Endothelial cell of umbilical vein (primary cell): ENCODE data around the gene VPS45. TPM values are rescaled to one million over a fixed set of nuclear protein-coding genes. Genes with fewer than 3 reads are reported as not detected.

Experiments
- BruUV-seq: library from RNA; stranded (reverse); fragments of 400-500 nt; replicated peaks from 2 replicates; lab custom pipeline; 2021; lab: Mats Ljungman, UMichigan
- CTCF ChIA-PET: fragments of 300-600, 350-600 bp; sonication (Branson Sonifier 250); formaldehyde crosslinking; loops from one replicate; lab custom pipeline; 2021; ENCODE audit warnings: antibody characterized with exemption, inconsistent platforms; lab: Charles Lee
- POLR2A ChIA-PET: fragments of 300-600, 350-600 bp; sonication (Branson Sonifier 250); formaldehyde crosslinking; loops from one replicate; lab custom pipeline; 2021; ENCODE audit warnings: antibody characterized with exemption, inconsistent platforms; lab: Charles Lee
- DNase-seq: peaks from one replicate; pipeline ENCODE4 v3.0.0-alpha.2; 2011; ENCODE audit warnings: low read depth, low spot score
- FAIRE-seq: peaks from 2 replicates; lab custom pipeline; 2011; peaks lifted over from hg19 to GRCh38; lab: Jason Lieb, UNC
- H2AFZ ChIP-seq: 2 replicates; pipeline ENCODE4 v1.6.0; 2012; ENCODE audit warnings: low read depth, low read length, control low read depth, inconsistent platforms
- H3K27ac ChIP-seq: 2 replicates; pipeline ENCODE4 v1.5.1; 2011; ENCODE audit warnings: low read depth, mild to moderate bottlenecking, control low read depth, low read length, moderate library complexity; ENCODE audit not compliant: insufficient read depth
- H3K27me3 ChIP-seq, 2 experiments: 2 replicates each; pipeline versions ENCODE4 v1.6.0 to v1.6.1; 2011; ENCODE audit warnings: low read length in 2 of 2, mixed read lengths in 1 of 2; ENCODE audit not compliant: control insufficient read depth in 2 of 2, insufficient read depth in 2 of 2
- H3K36me3 ChIP-seq, 2 experiments: 2 replicates in 1 of 2; 3 replicates in 1 of 2; pipeline ENCODE4 v1.5.1; 2011; ENCODE audit warnings: low read length in 2 of 2, mild to moderate bottlenecking in 1 of 2, moderate library complexity in 1 of 2; ENCODE audit not compliant: control insufficient read depth in 2 of 2, insufficient read depth in 2 of 2; ENCODE audit errors: extremely low read depth in 1 of 2
- H3K4me1 ChIP-seq: 3 replicates; pipeline ENCODE4 v1.5.1; 2011; ENCODE audit warnings: mild to moderate bottlenecking, low read length; ENCODE audit not compliant: control insufficient read depth, insufficient read depth; ENCODE audit errors: extremely low read depth
- H3K4me2 ChIP-seq: 2 replicates; pipeline ENCODE4 v1.6.1; 2011; ENCODE audit warnings: low read length, control low read depth, mixed read lengths; ENCODE audit not compliant: insufficient read depth
- H3K4me3 ChIP-seq, 3 experiments: fragments of 200-600 bp in 1 of 3; sonication (generic), shearing (Covaris generic) in 1 of 3; replicated peaks in 1 of 3; 2 replicates each; pipeline ENCODE4 v1.5.1; 2011 to 2016; ENCODE audit warnings: control low read depth in 3 of 3, low read length in 3 of 3, mild to moderate bottlenecking in 2 of 3, inconsistent platforms in 1 of 3, low read depth in 1 of 3, moderate library complexity in 1 of 3; ENCODE audit not compliant: insufficient read depth in 1 of 3
- H3K79me2 ChIP-seq: 2 replicates; pipeline ENCODE4 v1.6.0; 2012; ENCODE audit warnings: low read length, inconsistent platforms; ENCODE audit not compliant: control insufficient read depth, insufficient read depth
- H3K9ac ChIP-seq: replicated peaks from 2 replicates; pipeline ENCODE3; 2011; ENCODE audit warnings: low read length, control low read depth; ENCODE audit not compliant: insufficient read depth; ENCODE audit errors: extremely low read depth
- H3K9me1 ChIP-seq: replicated peaks from 3 replicates; pipeline ENCODE4 v1.6.0; 2011; ENCODE audit warnings: mild to moderate bottlenecking, low read length; ENCODE audit not compliant: control insufficient read depth, insufficient read depth; ENCODE audit errors: extremely low read depth
- H3K9me3 ChIP-seq: replicated peaks from 2 replicates; pipeline ENCODE4 v1.5.1; 2012; ENCODE audit warnings: low read length, inconsistent platforms; ENCODE audit not compliant: control insufficient read depth, insufficient read depth
- H4K20me1 ChIP-seq: replicated peaks from 2 replicates; pipeline ENCODE3; 2011; ENCODE audit warnings: mild to moderate bottlenecking, low read length; ENCODE audit not compliant: control insufficient read depth, insufficient read depth; ENCODE audit errors: extremely low read depth
- EZH2 ChIP-seq: IDR thresholded peaks from 2 replicates; pipeline ENCODE4 v1.6.1; 2012; ENCODE audit warnings: borderline replicate concordance, low read depth, mild to moderate bottlenecking, moderate library complexity, low read length, inconsistent platforms; ENCODE audit not compliant: severe bottlenecking
- FOS ChIP-seq: IDR thresholded peaks from 2 replicates; pipeline ENCODE4 v1.6.1; 2011; ENCODE audit warnings: mild to moderate bottlenecking, low read length, moderate library complexity, borderline replicate concordance; ENCODE audit not compliant: insufficient read depth
- GATA2 ChIP-seq: IDR thresholded peaks from 2 replicates; pipeline ENCODE4 v1.7.0; 2011; ENCODE audit warnings: low read depth, mild to moderate bottlenecking, moderate library complexity, mixed read lengths, low read length; ENCODE audit not compliant: insufficient read length, insufficient read depth
- MAX ChIP-seq: IDR thresholded peaks from 2 replicates; pipeline ENCODE4 v1.6.1; 2011; ENCODE audit not compliant: insufficient read depth, insufficient read length
- MYC ChIP-seq: IDR thresholded peaks from one replicate; pipeline ENCODE4 v1.6.1; 2011; ENCODE audit warnings: mild to moderate bottlenecking, low read depth, low read length
- POLR2A ChIP-seq: IDR thresholded peaks from 2 replicates; pipeline ENCODE4 v1.6.1; 2012; ENCODE audit warnings: low read depth, mild to moderate bottlenecking, control low read depth, low read length
- POLR2AphosphoS5 ChIP-seq: IDR thresholded peaks from 2 replicates; pipeline ENCODE4 v1.6.1; 2012; ENCODE audit warnings: low read depth, mild to moderate bottlenecking, control low read depth, low read length, moderate library complexity; ENCODE audit not compliant: insufficient read depth
- dilution Hi-C: fragments of 300-500 bp; cut with MboI; formaldehyde crosslinking; loops from one replicate; pipeline ENCODE4 v1.15.0; 2019; ENCODE audit warnings: low sequenced_read_pairs; ENCODE audit not compliant: extremely low pct_ligation_motif_present
- intact Hi-C: fragments of 100-400 bp; cut with micrococcal nuclease; formaldehyde crosslinking; loops from one replicate; pipeline ENCODE4 v1.10.0; 2022
- polyA plus RNA-seq, 4 experiments: library from polyadenylated mRNA; depleted of rRNA in 3 of 4; stranded (reverse) in 3 of 4; unstranded in 1 of 4; fragments of >200 nt; gene quantifications; 2 replicates each; pipeline versions ENCODE4 v1.2.1 to v1.2.3, GENCODE V29; 2011 to 2012; ENCODE audit warnings: missing spikeins in 1 of 4
- total RNA-seq: library from RNA; stranded (reverse); gene quantifications from 2 replicates; pipeline ENCODE4 v1.2.3, GENCODE V29; 2021
- TF ChIP-seq, protein P1 (sequence below), 2 donors: IDR thresholded peaks; 1 replicate in 1 of 2; 2 replicates in 1 of 2; pipeline ENCODE4 v1.5.1; 2011; ENCODE audit warnings: low read length in 2 of 2, mild to moderate bottlenecking in 2 of 2, moderate library complexity in 2 of 2, control low read depth in 1 of 2, inconsistent platforms in 1 of 2, low read depth in 1 of 2; ENCODE audit not compliant: insufficient read depth in 1 of 2; ENCODE audit errors: extremely low read depth in 1 of 2

Gene VPS45
- total and polyA plus RNA-seq, 2 donors (not counting 3 experiments of a cell fraction or from before 2014, with no cell fraction given): 24.8 to 43.7 TPM

DNA sequence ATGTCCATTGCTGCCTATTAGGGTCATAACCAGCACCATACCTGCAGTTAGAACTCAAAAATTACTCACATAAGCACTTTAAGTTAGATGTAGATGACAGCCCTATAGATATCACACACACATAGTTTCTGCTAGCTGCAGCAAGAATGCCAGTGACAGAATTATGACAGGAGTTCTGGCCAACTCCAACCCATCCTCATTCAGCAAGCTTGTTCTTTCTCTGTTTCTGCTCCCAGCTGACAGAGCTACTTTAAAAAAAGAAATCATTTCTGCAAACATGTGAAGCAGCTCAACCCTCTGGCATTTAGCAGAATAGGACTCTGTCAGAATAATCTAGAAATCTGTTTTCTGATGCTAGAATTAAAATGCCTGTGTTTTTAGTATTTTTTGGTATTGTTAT is 33.2 kb upstream of the VPS45 start:
- no peak for FAIRE-seq
- ChIA-PET POLR2A (no interaction called here), CTCF (no interaction called here)
- Histone ChIP-seq H2AFZ (no peak overlapping the region), H3K9me3 (no peaks in the 10 kb centered on the region), H3K79me2 (no peaks in the 10 kb centered on the region), H3K4me1 (no peaks in the 10 kb centered on the region), H3K4me2 (no peak overlapping the region), H3K27me3 (no peaks in the 10 kb centered on the region), H3K36me3 (no peaks in the 10 kb centered on the region), H3K9me1 (no peaks in the 10 kb centered on the region), H3K27ac (no peak overlapping the region), H3K4me3 (no peak overlapping the region), H4K20me1 (no peaks in the 10 kb centered on the region), H3K9ac (no peak overlapping the region)
- BruUV-seq: no TSS peak
- intact Hi-C loops: no loop called here
- no peak for DNase-seq
- TF ChIP-seq MYC (no peak), POLR2AphosphoS5 (no peak), FOS (no peak), MAX (no peak), GATA2 (no peak), POLR2A (no peak), EZH2 (no peak)
- TF ChIP-seq, protein P1, sequence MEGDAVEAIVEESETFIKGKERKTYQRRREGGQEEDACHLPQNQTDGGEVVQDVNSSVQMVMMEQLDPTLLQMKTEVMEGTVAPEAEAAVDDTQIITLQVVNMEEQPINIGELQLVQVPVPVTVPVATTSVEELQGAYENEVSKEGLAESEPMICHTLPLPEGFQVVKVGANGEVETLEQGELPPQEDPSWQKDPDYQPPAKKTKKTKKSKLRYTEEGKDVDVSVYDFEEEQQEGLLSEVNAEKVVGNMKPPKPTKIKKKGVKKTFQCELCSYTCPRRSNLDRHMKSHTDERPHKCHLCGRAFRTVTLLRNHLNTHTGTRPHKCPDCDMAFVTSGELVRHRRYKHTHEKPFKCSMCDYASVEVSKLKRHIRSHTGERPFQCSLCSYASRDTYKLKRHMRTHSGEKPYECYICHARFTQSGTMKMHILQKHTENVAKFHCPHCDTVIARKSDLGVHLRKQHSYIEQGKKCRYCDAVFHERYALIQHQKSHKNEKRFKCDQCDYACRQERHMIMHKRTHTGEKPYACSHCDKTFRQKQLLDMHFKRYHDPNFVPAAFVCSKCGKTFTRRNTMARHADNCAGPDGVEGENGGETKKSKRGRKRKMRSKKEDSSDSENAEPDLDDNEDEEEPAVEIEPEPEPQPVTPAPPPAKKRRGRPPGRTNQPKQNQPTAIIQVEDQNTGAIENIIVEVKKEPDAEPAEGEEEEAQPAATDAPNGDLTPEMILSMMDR (IDR thresholded peaks at IDR 0.05; ENCODE audit: extremely low read depth in 1 of 2, insufficient read depth in 1 of 2, low read depth in 1 of 2, low read length in 2 of 2): no peak
- dilution Hi-C loops: loop anchor here (25.0 kb wide), 1 partner anchor 147 kb away; the partner anchor contains the start of gene BOLA1
